ENCODE measurements around the gene CARD8.
A peak's percentile ranks its signal among the peaks of the same experiment; 100 is the strongest.

CARD8 gene

DNA sequence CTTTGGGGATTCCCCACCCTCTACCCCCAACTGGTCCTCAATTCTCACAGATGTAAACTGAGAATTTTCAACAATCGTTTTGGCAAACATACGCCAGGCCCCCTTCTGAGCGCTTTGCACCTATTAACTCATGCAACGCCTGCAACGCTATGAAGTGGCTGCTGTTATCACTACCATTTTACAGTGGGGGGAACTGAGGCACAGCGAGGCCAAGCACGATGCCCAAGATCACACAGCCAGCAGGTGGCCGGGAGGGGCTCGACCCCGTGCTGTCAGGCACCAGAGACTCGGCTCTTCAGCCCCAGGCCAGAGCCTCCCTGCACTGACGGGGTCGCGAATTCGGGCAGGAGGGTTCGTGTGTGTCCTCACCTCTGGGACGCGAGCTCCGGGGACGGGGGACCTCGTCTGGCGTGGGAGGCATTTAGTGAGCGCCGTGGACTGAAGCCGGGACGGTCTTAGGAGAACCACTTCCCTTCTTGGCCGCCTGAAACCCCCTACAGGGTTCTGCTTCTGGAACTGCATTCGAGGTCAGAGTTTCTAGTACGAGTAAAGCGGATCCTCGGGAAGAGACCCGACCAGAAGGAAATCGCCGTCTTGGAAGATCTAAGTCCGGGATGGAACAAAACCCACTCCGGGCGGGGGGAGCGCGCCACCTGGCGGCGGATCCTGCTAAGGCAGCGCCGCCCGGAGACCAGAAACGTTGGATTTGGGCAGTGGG is 35.2 kb upstream of the CARD8 start:
- peaks cover 6% of the 10 kb centered on the region for H3K4me1 ChIP-seq (ENCODE audit: insufficient read depth, low read length)
- H2AFZ ChIP-seq (ENCODE audit: low read depth, low read length): peak overlapping the region; percentile 60
- H3K79me2 ChIP-seq (ENCODE audit: insufficient read depth, low read length): no peaks in the 10 kb centered on the region
- no peaks in the 10 kb centered on the region for H3K36me3 ChIP-seq (ENCODE audit: insufficient read depth, low read length)
- no peak overlapping the region for H3K4me3 ChIP-seq (ENCODE audit: low read depth in 1 of 2, low read length in 2 of 2)
- TF ChIP-seq, protein P1, sequence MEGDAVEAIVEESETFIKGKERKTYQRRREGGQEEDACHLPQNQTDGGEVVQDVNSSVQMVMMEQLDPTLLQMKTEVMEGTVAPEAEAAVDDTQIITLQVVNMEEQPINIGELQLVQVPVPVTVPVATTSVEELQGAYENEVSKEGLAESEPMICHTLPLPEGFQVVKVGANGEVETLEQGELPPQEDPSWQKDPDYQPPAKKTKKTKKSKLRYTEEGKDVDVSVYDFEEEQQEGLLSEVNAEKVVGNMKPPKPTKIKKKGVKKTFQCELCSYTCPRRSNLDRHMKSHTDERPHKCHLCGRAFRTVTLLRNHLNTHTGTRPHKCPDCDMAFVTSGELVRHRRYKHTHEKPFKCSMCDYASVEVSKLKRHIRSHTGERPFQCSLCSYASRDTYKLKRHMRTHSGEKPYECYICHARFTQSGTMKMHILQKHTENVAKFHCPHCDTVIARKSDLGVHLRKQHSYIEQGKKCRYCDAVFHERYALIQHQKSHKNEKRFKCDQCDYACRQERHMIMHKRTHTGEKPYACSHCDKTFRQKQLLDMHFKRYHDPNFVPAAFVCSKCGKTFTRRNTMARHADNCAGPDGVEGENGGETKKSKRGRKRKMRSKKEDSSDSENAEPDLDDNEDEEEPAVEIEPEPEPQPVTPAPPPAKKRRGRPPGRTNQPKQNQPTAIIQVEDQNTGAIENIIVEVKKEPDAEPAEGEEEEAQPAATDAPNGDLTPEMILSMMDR (IDR thresholded peaks at IDR 0.05; ENCODE audit: borderline replicate concordance, extremely low read depth, low read length, poor library complexity, severe bottlenecking): peak; percentile 95
- TF ChIP-seq EZH2 (IDR thresholded peaks at IDR 0.05; ENCODE audit: borderline replicate concordance, low read depth, low read length, severe bottlenecking): no peak
- H3K27ac ChIP-seq (ENCODE audit: low read length): no peak overlapping the region
- H3K9ac ChIP-seq (ENCODE audit: low read depth, low read length): no peak overlapping the region; the same call in 1 of the 2 replicates
- no peaks in the 10 kb centered on the region for H3K9me3 ChIP-seq (ENCODE audit: insufficient read depth, low read length, severe bottlenecking)
- peaks cover 2% of the 10 kb centered on the region for H3K27me3 ChIP-seq (ENCODE audit: insufficient read depth, low read length, poor library complexity)
- H3K4me2 ChIP-seq (ENCODE audit: insufficient read depth, low read length): peak overlapping the region; percentile 51
- no peaks in the 10 kb centered on the region for H4K20me1 ChIP-seq (ENCODE audit: insufficient read depth, low read length)
- peak; percentile 63 for ATAC-seq (ENCODE audit: insufficient read depth, low read depth)
- peak; percentile 51 for DNase-seq

GRCh38 chr19:48290401-48290770 is 34.7 kb upstream of the CARD8 start:
- no peak overlapping the region for H3K9ac ChIP-seq (ENCODE audit: low read depth, low read length)
- H3K4me3 ChIP-seq (ENCODE audit: low read depth in 1 of 2, low read length in 2 of 2): no peak overlapping the region
- H3K9me3 ChIP-seq (ENCODE audit: insufficient read depth, low read length, severe bottlenecking): no peaks in the 10 kb centered on the region
- H4K20me1 ChIP-seq (ENCODE audit: insufficient read depth, low read length): no peaks in the 10 kb centered on the region
- no peak for DNase-seq
- H3K27me3 ChIP-seq (ENCODE audit: insufficient read depth, low read length, poor library complexity): peaks cover 2% of the 10 kb centered on the region
- ATAC-seq (ENCODE audit: insufficient read depth, low read depth): no peak
- H3K36me3 ChIP-seq (ENCODE audit: insufficient read depth, low read length): no peaks in the 10 kb centered on the region
- H2AFZ ChIP-seq (ENCODE audit: low read depth, low read length): no peak overlapping the region
- no peak overlapping the region for H3K4me2 ChIP-seq (ENCODE audit: insufficient read depth, low read length)
- no peaks in the 10 kb centered on the region for H3K79me2 ChIP-seq (ENCODE audit: insufficient read depth, low read length)
- no peak overlapping the region for H3K27ac ChIP-seq (ENCODE audit: low read length)
- peaks cover 6% of the 10 kb centered on the region for H3K4me1 ChIP-seq (ENCODE audit: insufficient read depth, low read length)
- TF ChIP-seq, protein P1 (IDR thresholded peaks at IDR 0.05; ENCODE audit: borderline replicate concordance, extremely low read depth, low read length, poor library complexity, severe bottlenecking): no peak
- TF ChIP-seq EZH2 (IDR thresholded peaks at IDR 0.05; ENCODE audit: borderline replicate concordance, low read depth, low read length, severe bottlenecking): no peak

DNA sequence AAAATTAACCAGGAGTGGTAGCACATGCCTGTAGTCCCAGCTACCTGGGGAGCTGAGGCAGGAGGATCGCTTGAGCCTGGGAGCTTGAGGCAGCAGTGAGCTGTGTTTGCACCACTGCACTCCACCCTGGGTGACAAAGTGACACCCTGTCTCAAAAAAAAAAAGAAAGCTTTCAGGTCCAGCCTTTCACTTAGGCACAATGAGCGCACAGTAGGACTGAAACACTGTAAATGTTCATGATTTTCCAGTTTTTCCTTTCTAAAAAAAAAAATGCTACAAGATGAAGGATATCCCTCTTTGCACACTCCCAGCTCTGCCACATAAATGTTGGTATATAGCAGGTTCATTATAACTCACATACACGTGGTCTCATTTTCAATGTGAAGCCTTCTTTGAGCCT is 32.0 kb upstream of the CARD8 start:
- Histone ChIP-seq H3K9me3 (ENCODE audit: insufficient read depth, low read length, severe bottlenecking) (peaks cover 5% of the 10 kb centered on the region), H2AFZ (ENCODE audit: low read depth, low read length) (no peak overlapping the region), H3K36me3 (ENCODE audit: insufficient read depth, low read length) (no peaks in the 10 kb centered on the region), H3K79me2 (ENCODE audit: insufficient read depth, low read length) (no peaks in the 10 kb centered on the region), H3K27ac (ENCODE audit: low read length) (no peak overlapping the region), H3K27me3 (ENCODE audit: insufficient read depth, low read length, poor library complexity) (peaks cover 2% of the 10 kb centered on the region), H4K20me1 (ENCODE audit: insufficient read depth, low read length) (no peaks in the 10 kb centered on the region), H3K4me1 (ENCODE audit: insufficient read depth, low read length) (peaks cover 6% of the 10 kb centered on the region), H3K4me2 (ENCODE audit: insufficient read depth, low read length) (no peak overlapping the region), H3K4me3 (ENCODE audit: low read depth in 1 of 2, low read length in 2 of 2) (no peak overlapping the region), H3K9ac (ENCODE audit: low read depth, low read length) (no peak overlapping the region)
- TF ChIP-seq, protein P1 (IDR thresholded peaks at IDR 0.05; ENCODE audit: borderline replicate concordance, extremely low read depth, low read length, poor library complexity, severe bottlenecking): no peak
- TF ChIP-seq EZH2 (IDR thresholded peaks at IDR 0.05; ENCODE audit: borderline replicate concordance, low read depth, low read length, severe bottlenecking): no peak
- DNase-seq: no peak
- no peak for ATAC-seq (ENCODE audit: insufficient read depth, low read depth)

Data from DND-41 (cell line).